ENCODE results near the gene FBXO42. TPM values are rescaled to one million over a fixed set of nuclear protein-coding genes. Genes with fewer than 3 reads are reported as not detected.
A peak's percentile ranks its signal among the peaks of the same experiment; 100 is the strongest.

The FBXO42 gene
- total RNA-seq, 1 donor from 2014 or later: 21.0 TPM

DNA sequence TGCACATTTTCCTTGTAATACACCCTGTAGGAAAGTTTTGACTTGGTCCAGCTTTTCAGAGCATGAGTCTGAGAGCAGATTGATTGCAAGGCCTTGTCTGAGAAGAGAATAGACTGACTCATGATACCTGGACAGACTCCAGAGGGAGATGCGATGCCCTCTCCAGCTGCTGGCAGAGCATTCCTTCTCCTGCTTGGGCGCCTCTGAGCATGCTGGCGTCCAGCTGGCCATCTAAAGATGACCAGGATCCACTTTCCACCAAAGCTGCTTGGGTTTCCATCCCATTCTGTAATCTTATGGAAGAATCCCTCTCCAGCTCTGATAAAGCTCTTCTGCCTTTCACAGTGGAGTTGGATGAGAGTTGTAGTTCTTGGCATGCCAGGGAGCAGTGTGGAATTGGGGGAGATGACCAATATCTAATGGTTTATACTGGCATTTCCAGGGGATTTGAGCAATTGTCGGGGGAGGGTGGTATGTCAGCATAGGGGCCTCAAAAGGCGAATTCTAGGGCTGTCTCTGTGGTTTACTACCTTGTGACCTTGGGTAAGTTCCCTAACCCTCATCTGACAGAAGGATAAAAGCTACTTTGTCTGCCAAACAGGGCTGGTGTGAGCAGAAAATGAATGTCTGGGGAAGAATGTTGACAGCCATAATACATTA, 34.3 kb upstream of the FBXO42 start:
- Histone ChIP-seq H3K4me3 (peak overlapping the region; percentile 34), H3K27ac (peak overlapping the region; percentile 58), H3K27me3 (no peaks in the 10 kb centered on the region), H3K4me1 (peaks cover 37% of the 10 kb centered on the region), H3K36me3 (no peaks in the 10 kb centered on the region), H3K9me3 (no peaks in the 10 kb centered on the region)
- ATAC-seq: peak; percentile 32
- TF ChIP-seq, protein P1, sequence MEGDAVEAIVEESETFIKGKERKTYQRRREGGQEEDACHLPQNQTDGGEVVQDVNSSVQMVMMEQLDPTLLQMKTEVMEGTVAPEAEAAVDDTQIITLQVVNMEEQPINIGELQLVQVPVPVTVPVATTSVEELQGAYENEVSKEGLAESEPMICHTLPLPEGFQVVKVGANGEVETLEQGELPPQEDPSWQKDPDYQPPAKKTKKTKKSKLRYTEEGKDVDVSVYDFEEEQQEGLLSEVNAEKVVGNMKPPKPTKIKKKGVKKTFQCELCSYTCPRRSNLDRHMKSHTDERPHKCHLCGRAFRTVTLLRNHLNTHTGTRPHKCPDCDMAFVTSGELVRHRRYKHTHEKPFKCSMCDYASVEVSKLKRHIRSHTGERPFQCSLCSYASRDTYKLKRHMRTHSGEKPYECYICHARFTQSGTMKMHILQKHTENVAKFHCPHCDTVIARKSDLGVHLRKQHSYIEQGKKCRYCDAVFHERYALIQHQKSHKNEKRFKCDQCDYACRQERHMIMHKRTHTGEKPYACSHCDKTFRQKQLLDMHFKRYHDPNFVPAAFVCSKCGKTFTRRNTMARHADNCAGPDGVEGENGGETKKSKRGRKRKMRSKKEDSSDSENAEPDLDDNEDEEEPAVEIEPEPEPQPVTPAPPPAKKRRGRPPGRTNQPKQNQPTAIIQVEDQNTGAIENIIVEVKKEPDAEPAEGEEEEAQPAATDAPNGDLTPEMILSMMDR (IDR thresholded peaks at IDR 0.05): no peak
- DNase-seq: no peak
- intact Hi-C loops (cut with DNase I): no loop called here

DNA sequence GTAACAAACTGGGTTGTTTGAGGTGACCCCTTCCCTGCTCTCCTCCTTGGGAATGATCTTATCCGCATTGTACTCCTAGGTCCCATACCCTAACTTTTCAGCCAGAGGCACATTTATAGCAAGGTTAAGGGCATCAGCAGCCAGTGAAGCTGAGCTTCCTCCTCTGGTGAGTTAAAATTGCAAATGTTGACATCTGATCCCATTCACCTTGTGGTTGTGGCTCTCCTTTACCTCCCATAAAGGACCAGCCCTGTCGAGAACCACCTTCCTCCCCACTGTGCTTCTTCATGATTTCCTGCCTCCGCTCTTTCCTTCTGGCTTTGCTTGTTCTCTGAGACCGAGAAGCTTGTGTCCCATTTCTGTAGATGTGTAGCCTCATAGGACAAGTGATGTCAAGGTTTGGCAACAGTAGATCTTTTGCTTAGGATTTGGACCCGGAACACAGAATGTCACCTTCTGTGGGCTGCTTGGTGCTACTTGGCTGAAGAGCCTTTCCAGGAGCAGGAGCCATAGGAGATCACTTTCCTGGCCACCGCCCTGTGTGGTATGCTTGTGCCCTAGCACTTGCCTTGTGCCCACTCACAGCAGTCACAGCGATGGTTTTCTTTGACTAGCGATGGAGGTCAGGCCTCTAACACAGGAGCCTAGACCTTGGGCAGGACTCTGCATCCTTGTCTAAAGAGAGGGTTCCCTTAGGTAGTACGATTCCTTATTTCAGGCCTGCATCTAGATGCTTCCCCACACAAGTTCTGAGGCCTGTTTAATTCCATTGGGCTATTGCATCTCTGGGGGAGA, 33.6 kb upstream of the FBXO42 start:
- peaks cover 33% of the 10 kb centered on the region for H3K4me1 ChIP-seq
- no peak overlapping the region for H3K27ac ChIP-seq
- intact Hi-C loops (cut with DNase I): no loop called here
- TF ChIP-seq, protein P1 (IDR thresholded peaks at IDR 0.05): no peak
- ATAC-seq: no peak
- no peak overlapping the region for H3K4me3 ChIP-seq
- no peak for DNase-seq
- H3K27me3 ChIP-seq: no peaks in the 10 kb centered on the region
- H3K36me3 ChIP-seq: no peaks in the 10 kb centered on the region
- H3K9me3 ChIP-seq: no peaks in the 10 kb centered on the region

DNA sequence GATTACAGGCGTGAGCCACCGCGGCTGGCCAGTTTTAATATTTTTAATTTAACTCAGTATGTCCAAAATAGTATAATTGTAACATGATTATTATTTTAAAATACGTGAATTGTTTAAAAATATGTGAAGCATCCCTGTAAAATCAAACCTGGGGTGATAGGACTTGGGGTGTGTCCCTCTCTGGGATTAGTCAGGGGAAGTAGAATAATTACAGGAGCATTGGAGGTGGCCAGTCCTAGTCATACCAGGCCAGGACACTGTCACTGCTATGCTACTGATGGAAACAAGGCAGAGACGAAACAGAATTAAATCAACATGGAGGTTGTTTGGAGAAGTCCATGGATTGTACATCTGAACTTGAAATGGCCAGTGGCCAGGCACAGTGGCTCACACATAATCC, 31.6 kb upstream of the FBXO42 start:
- DNase-seq: no peak
- no peaks in the 10 kb centered on the region for H3K9me3 ChIP-seq
- ATAC-seq: no peak
- H3K27me3 ChIP-seq: no peaks in the 10 kb centered on the region
- H3K4me1 ChIP-seq: peaks cover 33% of the 10 kb centered on the region
- H3K4me3 ChIP-seq: no peak overlapping the region
- no peaks in the 10 kb centered on the region for H3K36me3 ChIP-seq
- intact Hi-C loops (cut with DNase I): no loop called here
- no peak overlapping the region for H3K27ac ChIP-seq
- TF ChIP-seq, protein P1 (IDR thresholded peaks at IDR 0.05): no peak

DNA sequence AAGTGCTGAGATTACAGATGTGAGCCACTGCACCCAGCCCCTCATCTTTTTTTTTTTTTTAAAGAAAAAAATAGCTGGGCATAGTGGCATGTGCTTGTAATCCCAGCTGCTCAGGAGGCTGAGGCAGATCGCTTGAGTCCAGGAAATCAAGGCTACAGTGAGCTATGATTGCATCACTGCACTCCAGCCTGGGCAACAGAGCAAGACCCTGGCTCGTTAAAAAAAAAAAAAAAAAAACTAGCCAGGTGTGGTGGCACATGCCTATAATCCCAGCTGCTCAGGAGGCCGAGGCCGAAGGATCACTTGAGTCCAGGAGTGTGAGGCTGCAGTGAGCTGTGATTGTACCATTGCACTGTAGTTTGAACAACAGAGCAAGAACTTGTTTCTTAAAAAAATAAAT, 28.6 kb upstream of the FBXO42 start:
- ATAC-seq: no peak
- intact Hi-C loops (cut with DNase I): no loop called here
- H3K27ac ChIP-seq: no peak overlapping the region
- H3K36me3 ChIP-seq: no peaks in the 10 kb centered on the region
- no peak overlapping the region for H3K4me3 ChIP-seq
- H3K4me1 ChIP-seq: peaks cover 28% of the 10 kb centered on the region
- DNase-seq: no peak
- H3K27me3 ChIP-seq: no peaks in the 10 kb centered on the region
- no peaks in the 10 kb centered on the region for H3K9me3 ChIP-seq
- TF ChIP-seq, protein P1 (IDR thresholded peaks at IDR 0.05): no peak

DNA sequence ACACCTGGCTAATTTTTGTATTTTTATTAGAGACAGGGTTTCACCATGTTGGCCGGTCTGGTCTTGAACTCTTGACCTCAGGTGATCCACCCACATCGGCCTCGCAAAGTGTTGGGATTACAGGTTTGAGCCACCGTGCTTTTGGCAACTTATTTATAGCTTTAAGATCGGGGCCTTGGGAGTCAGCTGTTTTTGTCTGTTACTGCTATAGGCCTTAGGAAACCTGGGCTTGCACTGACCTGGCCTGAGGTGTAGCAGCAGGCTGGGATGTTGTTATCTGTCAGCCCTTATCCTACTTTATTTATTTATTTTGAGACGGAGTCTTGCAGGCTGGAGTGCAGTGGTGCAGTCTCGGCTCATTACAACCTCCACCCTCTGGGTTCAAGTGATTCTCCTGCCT, 26.2 kb upstream of the FBXO42 start:
- ATAC-seq: no peak
- peaks cover 41% of the 10 kb centered on the region for H3K4me1 ChIP-seq
- intact Hi-C loops (cut with DNase I): no loop called here
- no peak overlapping the region for H3K4me3 ChIP-seq
- H3K27me3 ChIP-seq: no peaks in the 10 kb centered on the region
- H3K9me3 ChIP-seq: no peaks in the 10 kb centered on the region
- no peak for DNase-seq
- TF ChIP-seq, protein P1 (IDR thresholded peaks at IDR 0.05): no peak
- H3K27ac ChIP-seq: no peak overlapping the region
- H3K36me3 ChIP-seq: no peaks in the 10 kb centered on the region

All from upper lobe of right lung (tissue), 1 donor.